Measurements from ENCODE around the gene GATM.

- no peak for TF ChIP-seq CTCF (IDR thresholded peaks at IDR 0.05)
- no peak for TF ChIP-seq POLR2A (IDR thresholded peaks at IDR 0.05)
Observed at GRCh38 chr15:45362419-45362818, 15.9 kb downstream of the GATM start.

Measured in esophagus squamous epithelium (tissue), 4 donors.